Body of pancreas (tissue), 4 donors: Measurements from ENCODE around the gene RFTN2. TPM values are rescaled to one million over a fixed set of nuclear protein-coding genes. Genes with fewer than 3 reads are reported as not detected.
"Not testable (repeated sequence)": the region's sequence is repeated elsewhere in the genome, so short reads cannot be mapped to it uniquely, and the experiment has no call there.

ENCODE experiments used
- ATAC-seq: fragments of 150-250 bp; one replicate; pipeline ENCODE4 v1.9.1; 2016
- DNase-seq, 4 donors: peaks; one replicate each; pipeline ENCODE4 v3.0.0-alpha.2; 2019
- H3K27ac ChIP-seq, 4 donors: fragments of 200-600 bp; sonication (generic); 1 replicate in 3 of 4; 2 replicates in 1 of 4; pipeline versions ENCODE4 v1.5.1 to v1.6.1; 2016 to 2019; ENCODE audit warnings: mild to moderate bottlenecking in 1 of 4, mixed read lengths in 1 of 4, moderate library complexity in 1 of 4
- H3K27me3 ChIP-seq, 2 donors: fragments of 200-600 bp; sonication (generic); one replicate each; pipeline ENCODE4 v1.6.0; 2016; ENCODE audit warnings: mild to moderate bottlenecking in 1 of 2
- H3K36me3 ChIP-seq, 2 donors: fragments of 200-600 bp; sonication (generic); replicated peaks in 1 of 2; 2 replicates each; pipeline ENCODE4 v1.5.1; 2016; ENCODE audit warnings: low read depth in 2 of 2; ENCODE audit not compliant: insufficient read depth in 1 of 2
- H3K4me1 ChIP-seq: fragments of 200-600 bp; sonication (generic); one replicate; pipeline ENCODE4 v1.6.0; 2016
- H3K4me3 ChIP-seq, 2 donors: fragments of 200-600 bp; sonication (generic); 1 replicate in 1 of 2; 2 replicates in 1 of 2; pipeline ENCODE4 v1.5.1; 2016 to 2019
- H3K9me3 ChIP-seq, 3 donors: fragments of 200-600 bp; sonication (generic); 1 replicate in 2 of 3; 2 replicates in 1 of 3; pipeline ENCODE4 v1.5.1; 2016
- POLR2A ChIP-seq, 3 donors: fragments of 450-650 bp; IDR thresholded peaks; one replicate each; pipeline ENCODE4 v1.6.1; 2016; ENCODE audit warnings: antibody characterized with exemption in 3 of 3, mild to moderate bottlenecking in 2 of 3
- WGBS, 2 donors: methylation state at CpG; one replicate each; pipeline ENCODE4 v1.1.5; 2017; 5-methylcytosine and 5-hydroxymethylcytosine counted together
- intact Hi-C: fragments of 100-400 bp; cut with DNase I; formaldehyde crosslinking; loops from one replicate; pipeline ENCODE4 v1.15.1; 2023
- total RNA-seq, 2 donors: library from RNA; depleted of rRNA; stranded (reverse); fragments of >200 nt; gene quantifications; one replicate each; pipeline ENCODE4 v1.1.0, GENCODE V29; 2016
- TF ChIP-seq, protein P1 (sequence below), 7 experiments: fragments of 450-650 bp in 4 of 7; fragments of 200-600 bp in 3 of 7; sonication (generic) in 3 of 7; IDR thresholded peaks; one replicate each; pipeline ENCODE4 v1.5.1; 2016 to 2019; ENCODE audit warnings: antibody characterized with exemption in 7 of 7

Gene RFTN2
- total RNA-seq, 2 donors from 2014 or later: 1.3 to 11.9 TPM

DNA sequence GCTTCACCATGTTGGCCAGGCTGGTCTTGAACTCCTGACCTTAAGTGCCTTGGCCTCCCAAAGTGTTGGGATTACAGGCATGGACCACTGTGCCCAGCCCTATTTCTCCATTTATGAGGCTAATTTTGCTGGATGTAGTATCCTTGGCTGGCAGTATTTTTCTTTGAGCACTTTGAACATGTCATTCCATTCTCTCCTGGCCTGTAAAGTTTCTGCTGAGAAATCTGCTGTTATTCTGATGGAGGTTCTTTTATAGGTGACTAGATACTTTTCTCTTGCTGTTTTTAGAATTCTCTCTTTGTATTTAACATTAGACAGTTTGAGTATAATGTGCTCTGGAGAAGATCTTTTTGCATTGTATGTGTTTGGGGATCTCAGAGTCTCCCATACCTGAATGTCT, 9.1 kb downstream of the RFTN2 start:
- H3K4me1 ChIP-seq: no peaks in the 10 kb centered on the region
- no peaks in the 10 kb centered on the region for H3K36me3 ChIP-seq
- H3K9me3 ChIP-seq: peaks cover 0 to 6% (median 0%) of the 10 kb centered on the region in 3 donors
- intact Hi-C loops: no loop called here
- ATAC-seq (no peak), DNase-seq (no peak)
- H3K27me3 ChIP-seq: no peaks in the 10 kb centered on the region
- H3K27ac ChIP-seq: no peak overlapping the region
- H3K4me3 ChIP-seq: no peak overlapping the region
- TF ChIP-seq POLR2A (IDR thresholded peaks at IDR 0.05): no peak
- TF ChIP-seq, protein P1, sequence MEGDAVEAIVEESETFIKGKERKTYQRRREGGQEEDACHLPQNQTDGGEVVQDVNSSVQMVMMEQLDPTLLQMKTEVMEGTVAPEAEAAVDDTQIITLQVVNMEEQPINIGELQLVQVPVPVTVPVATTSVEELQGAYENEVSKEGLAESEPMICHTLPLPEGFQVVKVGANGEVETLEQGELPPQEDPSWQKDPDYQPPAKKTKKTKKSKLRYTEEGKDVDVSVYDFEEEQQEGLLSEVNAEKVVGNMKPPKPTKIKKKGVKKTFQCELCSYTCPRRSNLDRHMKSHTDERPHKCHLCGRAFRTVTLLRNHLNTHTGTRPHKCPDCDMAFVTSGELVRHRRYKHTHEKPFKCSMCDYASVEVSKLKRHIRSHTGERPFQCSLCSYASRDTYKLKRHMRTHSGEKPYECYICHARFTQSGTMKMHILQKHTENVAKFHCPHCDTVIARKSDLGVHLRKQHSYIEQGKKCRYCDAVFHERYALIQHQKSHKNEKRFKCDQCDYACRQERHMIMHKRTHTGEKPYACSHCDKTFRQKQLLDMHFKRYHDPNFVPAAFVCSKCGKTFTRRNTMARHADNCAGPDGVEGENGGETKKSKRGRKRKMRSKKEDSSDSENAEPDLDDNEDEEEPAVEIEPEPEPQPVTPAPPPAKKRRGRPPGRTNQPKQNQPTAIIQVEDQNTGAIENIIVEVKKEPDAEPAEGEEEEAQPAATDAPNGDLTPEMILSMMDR (IDR thresholded peaks at IDR 0.05): no peak

DNA sequence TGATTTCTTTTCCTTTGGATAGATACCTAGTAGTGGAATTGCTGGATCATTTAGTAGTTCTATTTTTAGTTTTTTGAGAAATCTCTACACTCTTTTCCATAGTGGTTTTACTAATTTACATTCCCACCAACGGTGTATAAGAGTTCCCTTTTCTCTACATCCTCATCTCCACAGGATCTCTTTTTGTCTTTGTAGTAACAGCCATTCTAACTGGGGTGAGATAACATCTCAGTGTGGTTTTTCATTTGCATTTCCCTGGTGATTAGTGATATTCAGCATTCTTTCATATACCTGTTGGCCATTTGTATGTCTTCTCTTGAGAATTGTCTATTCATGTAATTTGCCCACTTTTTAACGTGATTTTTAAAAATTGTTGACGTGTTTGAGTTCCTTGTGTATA, 13.8 kb downstream of the RFTN2 start:
- intact Hi-C loops: no loop called here

DNA sequence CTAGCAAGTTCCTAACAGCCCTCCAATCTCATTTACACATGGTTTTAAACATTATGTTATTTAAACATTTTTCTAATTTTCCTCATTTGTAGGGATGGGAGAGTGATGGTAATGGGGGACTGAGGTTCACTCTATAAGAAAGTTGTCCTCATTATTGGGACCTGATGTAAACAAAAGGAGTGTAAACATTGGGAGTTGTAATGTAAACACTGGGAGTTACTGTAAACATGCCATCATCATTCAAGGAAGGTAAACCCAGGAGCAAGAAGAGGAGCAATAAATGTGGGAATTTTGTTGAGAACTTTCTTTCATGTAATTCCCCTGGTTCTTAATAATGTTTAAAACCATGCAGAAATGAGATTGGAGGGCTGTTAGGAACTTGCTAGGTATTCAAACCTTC, 17.8 kb downstream of the RFTN2 start:
- no peak overlapping the region for H3K4me3 ChIP-seq
- no peaks in the 10 kb centered on the region for H3K9me3 ChIP-seq
- ATAC-seq (no peak), DNase-seq (no peak)
- intact Hi-C loops: no loop called here
- H3K4me1 ChIP-seq: no peaks in the 10 kb centered on the region
- no peaks in the 10 kb centered on the region for H3K36me3 ChIP-seq
- TF ChIP-seq POLR2A (IDR thresholded peaks at IDR 0.05): no peak
- TF ChIP-seq, protein P1 (IDR thresholded peaks at IDR 0.05): no peak
- no peak overlapping the region for H3K27ac ChIP-seq
- no peaks in the 10 kb centered on the region for H3K27me3 ChIP-seq

More for the DNA sequence above, 13.8 kb downstream of the RFTN2 start:
- WGBS, 2 donors: 60 to 75% methylated on average over 3 of the region's 3 CpGs
- no peak overlapping the region for H3K27ac ChIP-seq
- H3K27me3 ChIP-seq: no peaks in the 10 kb centered on the region
- DNase-seq (no peak), ATAC-seq (no peak)
- no peak for TF ChIP-seq POLR2A (IDR thresholded peaks at IDR 0.05)
- TF ChIP-seq, protein P1 (IDR thresholded peaks at IDR 0.05): no peak
- H3K4me3 ChIP-seq: no peak overlapping the region
- H3K9me3 ChIP-seq: peaks cover 0 to 6% (median 0%) of the 10 kb centered on the region in 3 donors
- no peaks in the 10 kb centered on the region for H3K4me1 ChIP-seq
- no peaks in the 10 kb centered on the region for H3K36me3 ChIP-seq

DNA sequence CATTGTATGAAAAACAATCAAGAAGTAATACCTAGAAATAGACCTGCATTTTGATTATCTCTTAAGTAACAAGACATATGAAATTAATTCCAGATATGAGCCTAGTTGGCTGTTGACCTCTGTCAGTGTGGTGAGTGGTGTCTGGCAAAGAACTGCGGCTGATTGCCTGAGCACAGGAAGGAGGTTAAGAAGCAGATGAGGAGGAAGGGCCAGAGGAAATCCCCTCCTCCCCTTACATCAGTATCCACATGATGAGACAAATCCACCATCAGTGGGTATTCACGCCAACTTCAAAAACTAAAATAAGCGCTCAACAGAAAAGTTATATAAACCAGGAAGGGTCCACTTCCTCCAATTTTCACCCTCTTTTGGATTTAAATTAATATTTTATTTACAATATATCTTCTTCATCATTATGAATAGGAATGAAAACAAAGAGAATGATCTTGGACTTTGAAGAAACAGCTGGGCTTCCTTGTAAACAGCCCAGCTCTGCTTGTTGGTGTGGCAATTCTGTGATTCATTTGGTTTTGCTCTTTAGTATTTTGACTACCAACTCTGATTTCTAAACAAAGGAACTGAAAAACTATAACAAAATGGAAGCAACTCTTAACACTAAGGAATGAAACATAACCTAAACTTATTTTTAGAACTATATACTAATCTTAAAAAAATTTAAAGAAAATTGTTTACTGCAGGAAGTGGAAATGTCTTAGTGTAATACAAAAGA, 27.3 kb downstream of the RFTN2 start:
- TF ChIP-seq, protein P1 (IDR thresholded peaks at IDR 0.05): no peak
- Histone ChIP-seq H3K9me3 (no peaks in the 10 kb centered on the region), H3K27ac (no peak overlapping the region), H3K36me3 (no peaks in the 10 kb centered on the region), H3K27me3 (no peaks in the 10 kb centered on the region), H3K4me1 (no peaks in the 10 kb centered on the region), H3K4me3 (no peak overlapping the region)
- DNase-seq (no peak), ATAC-seq (no peak)
- intact Hi-C loops: no loop called here
- WGBS, 2 donors: 79 to 90% methylated on average over 3 of the region's 3 CpGs

DNA sequence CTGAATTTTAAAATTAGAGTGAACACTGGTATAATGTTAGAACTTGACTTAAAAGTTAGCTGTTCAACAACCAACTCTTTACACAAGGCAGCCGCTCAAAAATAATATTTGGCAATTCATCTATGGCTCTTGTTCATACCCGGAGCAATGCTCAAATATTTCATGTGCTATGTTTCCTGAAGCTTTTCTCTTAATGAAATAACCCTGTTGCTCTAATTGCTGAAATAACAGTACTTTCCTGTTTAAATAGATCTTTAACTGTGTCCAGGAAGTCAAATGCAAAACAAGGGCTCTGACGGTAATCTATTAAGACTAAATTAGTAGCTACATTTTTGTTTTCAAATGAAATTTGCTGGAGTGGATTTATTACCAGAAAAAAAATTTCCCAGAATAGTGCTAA, 33.7 kb downstream of the RFTN2 start:
- ATAC-seq: no peak
- Histone ChIP-seq H3K27me3 (no peaks in the 10 kb centered on the region), H3K36me3 (peaks cover 0 to 2% of the 10 kb centered on the region in 2 donors), H3K9me3 (no peaks in the 10 kb centered on the region), H3K4me1 (no peaks in the 10 kb centered on the region), H3K27ac (no peak overlapping the region), H3K4me3 (no peak overlapping the region)
- TF ChIP-seq, protein P1 (IDR thresholded peaks at IDR 0.05): no peak
- no peak for TF ChIP-seq POLR2A (IDR thresholded peaks at IDR 0.05)
- no peak for DNase-seq
- intact Hi-C loops: no loop called here
- 81 to 85% methylated on average over 3 of the region's 3 CpGs for WGBS, 2 donors

DNA sequence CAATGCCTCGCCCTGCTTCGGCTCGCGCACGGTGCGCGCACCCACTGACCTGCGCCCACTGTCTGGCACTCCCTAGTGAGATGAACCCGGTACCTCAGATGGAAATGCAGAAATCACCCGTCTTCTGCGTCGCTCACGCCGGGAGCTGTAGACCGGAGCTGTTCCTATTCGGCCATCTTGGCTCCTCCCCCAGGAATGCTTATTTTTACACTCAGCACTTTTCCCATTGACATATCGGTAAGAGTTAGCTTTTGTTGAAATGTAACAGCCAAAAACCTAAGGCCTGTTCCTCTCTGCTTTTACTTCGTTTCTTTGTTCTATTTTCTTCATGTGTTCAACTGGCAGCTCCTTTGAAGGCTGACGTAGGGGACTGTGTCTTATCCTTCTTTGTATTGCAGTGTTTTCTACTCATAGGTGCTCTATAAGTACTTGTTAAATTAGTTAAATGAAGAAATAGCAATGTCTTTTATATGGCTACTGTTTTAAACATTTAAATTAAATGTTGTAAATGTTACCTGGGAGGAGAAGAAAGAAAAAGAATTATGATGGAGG, 34.7 kb downstream of the RFTN2 start:
- DNase-seq, H3K27ac ChIP-seq, H3K9me3 ChIP-seq, H3K36me3 ChIP-seq, ATAC-seq, H3K4me3 ChIP-seq, intact Hi-C loops, H3K27me3 ChIP-seq, H3K4me1 ChIP-seq: not testable (repeated sequence)
- 81 to 86% methylated on average over 11 to 17 of the region's 19 CpGs for WGBS, 2 donors
